ENCODE measurements around the gene BAZ2B. TPM values are rescaled to one million over a fixed set of nuclear protein-coding genes. Genes with fewer than 3 reads are reported as not detected.

The BAZ2B gene
- total RNA-seq, 4 donors from 2014 or later = 122 to 181 (median 143) TPM

GRCh38 chr2:159623436-159623835 is 7.1 kb upstream of the BAZ2B start:
- WGBS, 2 donors = 97 to 100% methylated on average over 1 of the region's 1 CpG
- Histone ChIP-seq H3K27me3 (no peaks in the 10 kb centered on the region), H3K27ac (no peak overlapping the region), H3K36me3 (no peaks in the 10 kb centered on the region), H3K4me3 (replicated peaks in 1 of 3) (no peak overlapping the region), H3K9me3 (no peaks in the 10 kb centered on the region), H3K4me1 (no peaks in the 10 kb centered on the region)
- TF ChIP-seq CTCF (IDR thresholded peaks at IDR 0.05) (no peak), POLR2A (IDR thresholded peaks at IDR 0.05) (no peak)
- no peak for DNase-seq
- intact Hi-C loops (cut with DNase I) = loop anchor here (10.0 kb wide), 1 partner anchor 91 kb away; the partner anchor contains the start of gene MARCHF7

GRCh38 chr2:159622966-159623365 is 6.6 kb upstream of the BAZ2B start:
- WGBS, 2 donors = 88 to 89% methylated on average over 2 of the region's 2 CpGs
- no peak for TF ChIP-seq CTCF (IDR thresholded peaks at IDR 0.05)
- no peak for TF ChIP-seq POLR2A (IDR thresholded peaks at IDR 0.05)
- DNase-seq = no peak
- Histone ChIP-seq H3K36me3 (no peaks in the 10 kb centered on the region), H3K4me3 (replicated peaks in 1 of 3) (no peak overlapping the region), H3K27me3 (no peaks in the 10 kb centered on the region), H3K4me1 (peaks cover 2% of the 10 kb centered on the region in 2 donors), H3K9me3 (no peaks in the 10 kb centered on the region), H3K27ac (no peak overlapping the region)
- intact Hi-C loops (cut with DNase I) = loop anchor here (10.0 kb wide), 1 partner anchor 92 kb away; the partner anchor contains the start of gene MARCHF7

- Histone ChIP-seq H3K9me3 (no peaks in the 10 kb centered on the region), H3K4me3 (replicated peaks in 1 of 3) (no peak overlapping the region), H3K4me1 (peaks cover 9 to 11% of the 10 kb centered on the region in 2 donors), H3K27me3 (no peaks in the 10 kb centered on the region), H3K36me3 (no peaks in the 10 kb centered on the region), H3K27ac (no peak overlapping the region)
- WGBS, 2 donors = 94 to 96% methylated on average over 2 of the region's 2 CpGs
- intact Hi-C loops (cut with DNase I) = loop anchor here (10.0 kb wide), 1 partner anchor 94 kb away; the partner anchor contains the start of gene MARCHF7
- no peak for TF ChIP-seq POLR2A (IDR thresholded peaks at IDR 0.05)
- no peak for TF ChIP-seq CTCF (IDR thresholded peaks at IDR 0.05)
- DNase-seq = no peak
Observed at GRCh38 chr2:159620796-159621195, 4.4 kb upstream of the BAZ2B start.

- no peaks in the 10 kb centered on the region for H3K27me3 ChIP-seq
- TF ChIP-seq POLR2A (IDR thresholded peaks at IDR 0.05) = no peak
- TF ChIP-seq CTCF (IDR thresholded peaks at IDR 0.05) = no peak
- no peak overlapping the region for H3K27ac ChIP-seq
- 8 to 14% methylated on average over 2 of the region's 2 CpGs for WGBS, 2 donors
- intact Hi-C loops (cut with DNase I) = no loop called here
- H3K9me3 ChIP-seq = no peaks in the 10 kb centered on the region
- DNase-seq = peak; percentile 50 to 57
- H3K4me3 ChIP-seq (replicated peaks in 1 of 3) = no peak overlapping the region
- no peaks in the 10 kb centered on the region for H3K36me3 ChIP-seq
- peaks cover 11 to 15% of the 10 kb centered on the region in 2 donors for H3K4me1 ChIP-seq
Observed at GRCh38 chr2:159617646-159618045, 1.3 kb upstream of the BAZ2B start.

GRCh38 chr2:159617100-159617499 is 752 bp upstream of the BAZ2B start:
- Histone ChIP-seq H3K27me3 (no peaks in the 10 kb centered on the region), H3K9me3 (no peaks in the 10 kb centered on the region), H3K4me1 (peaks cover 16% of the 10 kb centered on the region in 2 donors), H3K4me3 (replicated peaks in 1 of 3) (peak overlapping the region in 2 of 3 donors; percentile 67 to 73), H3K27ac (peak overlapping the region; percentile 98 to 99 (median 99)), H3K36me3 (no peaks in the 10 kb centered on the region)
- intact Hi-C loops (cut with DNase I) = no loop called here
- WGBS, 2 donors = 41 to 47% methylated on average over 4 of the region's 4 CpGs
- TF ChIP-seq POLR2A (IDR thresholded peaks at IDR 0.05) (no peak), CTCF (IDR thresholded peaks at IDR 0.05) (no peak)
- no peak for DNase-seq

Measured in thyroid gland (tissue), 4 donors.